NCI-H69 (cell line): ENCODE results near the gene ABRACL.
A peak's percentile ranks its signal among the peaks of the same experiment; 100 is the strongest.

Experiments
- DNase-seq: peaks from one replicate; lab custom pipeline; 2025; lab: John Stamatoyannopoulos, UW

The ABRACL gene

DNA sequence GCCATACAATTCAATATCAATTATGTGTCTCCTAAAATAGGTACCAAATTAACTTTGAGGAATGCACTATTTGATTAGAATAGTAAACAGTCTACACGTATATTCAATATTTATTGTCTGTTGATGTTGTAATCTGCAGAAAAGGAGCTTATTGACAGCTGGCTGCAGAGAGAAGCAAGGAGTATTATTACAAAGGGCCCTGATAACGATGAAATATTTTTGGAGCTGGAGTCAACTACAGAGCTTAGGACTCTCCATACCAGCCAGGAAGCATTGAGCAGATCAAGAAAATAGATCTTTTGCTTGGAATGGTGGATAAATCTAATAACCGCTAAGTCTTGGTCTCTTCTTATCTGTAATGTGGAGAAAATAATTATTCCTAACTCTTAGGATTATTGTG, 25.5 kb downstream of the ABRACL start:
- DNase-seq = no peak

DNA sequence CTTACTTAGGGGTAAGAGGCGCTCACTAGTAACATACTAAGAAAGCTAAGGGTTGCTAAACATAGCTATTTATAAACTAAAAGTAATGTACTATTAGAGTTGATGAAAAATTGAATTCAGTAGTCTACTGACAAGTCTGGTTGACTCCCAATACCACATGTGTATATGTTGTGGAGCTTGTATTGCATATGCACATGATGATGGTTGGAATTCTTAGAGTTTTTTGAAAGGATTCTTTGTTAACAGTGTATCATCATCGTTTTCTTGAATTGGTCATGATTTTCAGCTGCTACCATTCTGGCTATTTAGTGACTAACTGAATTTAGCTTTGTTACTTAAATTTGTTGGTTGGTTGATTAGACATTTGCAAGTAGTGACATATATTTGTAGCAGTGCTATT, 27.2 kb downstream of the ABRACL start:
- no peak for DNase-seq

DNA sequence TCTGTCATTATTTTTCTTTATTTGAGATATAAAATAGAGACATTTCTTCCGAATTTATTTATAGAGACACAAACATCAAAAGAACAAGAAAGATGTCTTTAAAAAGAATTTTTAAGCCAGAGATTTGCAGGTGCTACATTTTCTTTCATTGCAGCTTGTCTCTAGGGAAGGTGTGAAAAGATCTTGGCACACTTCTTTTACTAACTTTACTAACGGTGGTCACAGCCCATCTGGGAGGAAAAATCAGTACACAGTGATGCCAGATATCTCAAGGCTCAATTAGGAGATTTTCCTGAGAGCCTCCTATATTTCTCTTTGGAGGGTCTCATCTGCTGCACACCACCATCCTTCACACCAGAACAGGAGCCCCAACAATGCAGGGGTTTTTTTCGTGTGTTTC, 29.5 kb downstream of the ABRACL start:
- no peak for DNase-seq

DNA sequence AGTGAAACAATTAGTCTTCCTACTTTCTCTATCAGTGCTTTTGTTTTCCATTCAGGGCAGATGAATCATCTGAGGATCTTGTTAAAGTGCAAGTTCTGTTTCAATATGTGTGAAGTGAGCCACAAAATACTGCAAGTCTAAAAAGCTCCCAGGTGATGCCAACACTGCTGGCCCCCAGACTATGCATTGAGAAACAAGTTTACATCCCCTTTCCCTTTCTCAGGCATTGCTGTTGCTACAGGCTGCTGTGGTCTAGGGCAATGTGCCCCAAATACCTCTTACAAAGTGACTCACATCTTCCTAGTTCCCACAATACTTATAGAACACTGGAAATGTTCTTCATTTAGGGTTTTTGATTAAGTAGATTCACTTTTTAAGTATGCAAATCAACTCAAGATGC, 31.8 kb downstream of the ABRACL start:
- DNase-seq = no peak

DNA sequence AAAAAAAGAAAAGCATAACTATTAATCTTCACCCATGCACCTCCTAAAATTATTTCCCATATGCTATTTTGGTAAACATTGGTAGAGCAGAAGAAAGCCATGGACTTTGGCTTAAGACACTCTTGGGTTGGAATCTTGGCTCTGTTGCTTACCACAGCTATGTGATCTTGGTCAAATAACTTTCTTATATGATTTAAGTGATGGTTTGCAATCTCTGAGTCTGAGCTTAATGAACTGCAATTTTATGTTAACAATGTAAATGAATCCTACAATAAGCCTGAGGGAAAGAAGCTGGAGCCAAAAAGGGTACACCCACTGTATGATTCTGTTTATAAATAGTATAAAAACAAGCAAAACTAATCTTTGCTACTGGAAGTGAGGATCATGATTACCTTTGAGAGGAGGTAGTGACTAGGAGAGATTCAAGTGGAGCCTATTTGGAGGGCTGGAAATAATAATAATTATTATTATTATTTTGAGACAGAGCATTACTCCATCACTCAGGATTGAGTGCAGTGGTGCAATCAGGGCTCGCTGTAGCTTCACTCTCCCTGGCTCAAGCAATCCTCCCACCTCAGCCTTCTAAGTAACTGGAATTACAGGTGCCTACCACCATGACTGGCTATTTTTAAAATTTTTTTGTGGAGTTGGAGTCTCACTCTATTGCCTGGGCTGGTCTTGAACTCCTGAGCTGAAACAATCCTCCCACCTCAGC, 34.5 kb downstream of the ABRACL start:
- peak; percentile 42 for DNase-seq

DNA sequence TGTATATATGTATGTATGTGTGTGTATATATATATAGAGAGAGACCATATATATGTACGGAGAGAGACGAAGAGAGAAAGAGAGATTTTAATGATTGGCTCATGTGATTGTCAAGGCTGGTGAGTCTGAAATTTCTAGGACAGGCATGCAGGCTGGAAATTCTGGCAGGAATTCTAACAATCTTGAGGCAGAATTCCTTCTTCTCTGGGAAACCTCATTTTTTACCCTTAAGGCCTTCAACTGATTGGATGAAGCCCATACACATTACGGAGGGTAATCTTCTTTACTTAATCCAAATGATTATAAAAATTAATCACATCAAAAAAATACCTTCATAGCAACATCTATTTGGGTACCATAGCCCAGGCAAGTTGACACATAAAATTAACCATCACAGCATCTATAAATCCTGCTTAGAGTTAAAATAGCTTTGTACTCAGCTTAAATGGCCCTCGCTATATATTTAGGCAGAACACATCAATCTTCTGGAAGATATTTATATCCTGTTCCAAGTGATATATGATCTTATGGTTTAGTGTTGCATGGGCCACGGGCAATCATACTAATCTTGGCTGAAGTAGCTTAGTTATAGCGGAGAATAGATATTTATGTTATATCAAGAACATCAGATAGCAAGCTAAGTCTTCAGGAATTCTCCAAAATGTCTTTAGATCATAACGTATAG, 36.6 kb downstream of the ABRACL start:
- DNase-seq = no peak

DNA sequence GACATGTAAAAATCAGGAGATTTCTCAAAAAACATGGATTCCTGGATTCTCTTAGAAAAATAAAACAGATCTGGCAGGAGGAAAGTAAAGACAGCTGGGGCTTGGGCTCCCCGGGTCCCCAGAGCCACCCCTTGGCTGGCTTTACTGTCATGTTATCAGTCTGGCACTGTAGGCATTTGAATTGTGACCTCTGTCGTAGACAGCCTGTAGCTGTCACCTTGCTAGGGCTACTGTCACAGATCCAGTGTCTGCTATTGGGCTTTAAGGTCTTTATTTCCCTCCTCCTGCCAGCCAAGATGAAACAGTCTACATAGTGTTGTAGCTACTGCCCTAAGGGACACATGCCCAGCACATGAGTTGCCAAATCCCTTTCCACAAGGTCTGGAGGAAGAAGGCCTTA, 37.5 kb downstream of the ABRACL start:
- no peak for DNase-seq

DNA sequence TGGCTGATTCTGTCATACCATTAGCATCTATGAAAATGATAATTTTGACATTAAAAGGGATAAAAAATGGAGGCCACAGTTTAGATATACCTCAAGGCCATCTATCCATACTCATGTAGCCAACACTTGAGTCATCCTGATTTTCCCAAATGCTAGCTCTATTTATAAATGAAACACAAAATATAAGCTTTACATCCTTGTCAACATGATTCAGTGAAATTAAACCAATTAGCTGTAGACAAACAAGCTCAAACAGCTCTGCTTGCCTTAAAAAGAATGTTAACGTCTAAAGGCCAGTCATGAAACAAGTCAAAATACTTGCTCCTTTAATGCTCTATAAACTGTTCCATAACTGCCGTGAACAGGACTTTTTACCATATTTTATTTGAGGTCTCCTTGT, 40.3 kb downstream of the ABRACL start:
- DNase-seq = no peak

DNA sequence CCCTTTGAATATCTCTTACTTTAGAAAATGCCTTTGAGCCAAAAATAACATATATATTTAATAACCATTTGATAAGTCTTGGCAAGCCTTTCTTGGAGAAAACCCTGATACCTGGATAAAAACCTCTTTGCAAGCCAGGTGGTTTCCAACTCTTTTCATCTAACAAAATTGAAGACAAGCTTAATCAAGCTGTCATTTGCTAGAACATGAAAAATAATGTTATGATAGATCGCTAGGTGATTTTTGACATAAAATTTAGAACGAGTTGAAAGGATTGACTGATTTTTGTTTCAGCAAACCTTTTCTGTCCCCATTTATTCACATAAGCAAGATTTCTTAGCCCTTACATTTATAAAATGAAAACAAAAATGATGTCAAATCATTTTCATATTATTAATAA, 44.6 kb downstream of the ABRACL start:
- DNase-seq = no peak

DNA sequence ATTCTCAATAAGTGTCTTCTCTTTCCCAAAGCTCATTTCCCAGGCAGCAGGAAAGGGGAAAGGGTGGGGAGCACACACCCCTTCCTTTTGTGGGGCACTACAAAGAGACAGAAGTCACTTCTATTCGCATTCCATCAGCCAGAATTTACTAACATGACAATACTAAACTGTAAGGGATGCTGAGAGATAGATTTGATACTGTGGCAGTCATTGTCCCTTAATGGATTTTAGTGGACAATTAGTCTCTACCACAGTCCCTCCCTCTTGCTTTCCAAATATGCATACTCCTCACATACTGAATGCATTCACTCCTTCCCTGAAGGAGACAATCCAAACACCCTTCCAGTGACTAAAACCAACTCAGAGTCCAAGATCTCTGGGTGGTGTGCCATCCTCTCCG, 50.5 kb downstream of the ABRACL start:
- DNase-seq = no peak

DNA sequence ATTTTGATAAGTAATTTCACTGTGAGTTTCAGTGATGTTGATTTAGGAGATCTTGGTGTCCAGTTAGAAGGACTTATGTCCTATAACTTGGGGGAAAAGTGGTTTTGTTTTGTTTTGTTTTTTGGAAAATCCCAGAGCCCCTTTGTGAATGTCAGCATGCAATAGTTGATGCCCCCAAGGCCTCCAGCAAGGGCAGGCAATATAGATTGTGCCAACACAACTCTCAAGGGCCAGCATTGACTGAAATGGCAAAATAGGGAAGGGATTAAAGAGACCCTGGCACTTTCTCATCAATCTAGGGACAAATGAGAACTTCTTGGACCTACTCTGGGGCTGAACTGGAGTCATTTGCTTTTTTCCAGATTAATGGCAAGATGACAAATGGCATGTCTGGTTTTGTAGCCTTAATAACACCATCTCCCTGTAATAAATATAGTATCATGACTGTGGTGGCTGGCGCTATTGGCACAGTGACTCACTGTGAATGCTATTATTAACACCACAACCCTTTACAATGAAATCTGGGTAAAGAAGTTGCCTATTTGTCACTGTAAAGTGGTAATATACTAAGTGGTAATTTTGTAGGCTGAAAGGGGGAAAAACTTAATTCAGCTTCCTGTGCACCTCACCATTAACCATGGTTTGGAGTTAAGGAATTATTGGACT, 51.8 kb downstream of the ABRACL start:
- peak; percentile 77 for DNase-seq

DNA sequence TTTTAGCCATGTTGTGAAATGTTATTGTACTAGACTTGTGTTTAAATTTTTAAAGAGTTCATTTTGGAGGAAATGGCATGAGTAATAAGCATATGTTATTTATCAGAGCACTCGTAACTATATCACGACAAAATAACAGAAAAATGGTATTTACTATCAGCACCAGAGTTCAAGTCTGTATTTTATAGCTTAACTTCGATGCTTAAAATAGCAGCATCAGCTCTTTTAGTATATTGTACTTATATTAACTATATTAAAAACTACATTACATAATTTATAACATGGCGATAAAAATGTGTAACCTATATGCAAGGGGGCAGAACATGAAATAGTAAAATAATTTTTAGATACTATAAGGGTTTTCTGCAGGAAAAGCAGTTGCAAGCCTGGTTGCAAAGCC, 52.9 kb downstream of the ABRACL start:
- no peak for DNase-seq

DNA sequence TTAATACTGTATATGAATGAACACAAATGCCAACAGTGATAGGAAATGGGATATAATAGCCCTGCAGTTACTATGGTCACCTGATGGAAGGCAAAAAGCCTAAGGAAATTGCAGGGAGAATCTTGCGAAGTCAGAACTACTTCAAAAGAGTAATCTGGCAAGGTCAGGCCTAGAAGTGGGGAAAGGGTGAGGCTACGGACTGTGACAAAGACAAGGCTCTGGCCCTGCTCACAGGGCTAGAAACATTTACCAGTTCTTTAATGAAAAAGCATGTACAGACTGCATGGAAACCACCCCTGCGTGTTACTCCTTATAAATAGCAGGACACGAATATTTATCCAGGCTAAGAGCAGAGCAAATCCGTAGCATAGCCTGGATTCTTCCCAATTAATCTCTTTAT, 53.8 kb downstream of the ABRACL start:
- no peak for DNase-seq

DNA sequence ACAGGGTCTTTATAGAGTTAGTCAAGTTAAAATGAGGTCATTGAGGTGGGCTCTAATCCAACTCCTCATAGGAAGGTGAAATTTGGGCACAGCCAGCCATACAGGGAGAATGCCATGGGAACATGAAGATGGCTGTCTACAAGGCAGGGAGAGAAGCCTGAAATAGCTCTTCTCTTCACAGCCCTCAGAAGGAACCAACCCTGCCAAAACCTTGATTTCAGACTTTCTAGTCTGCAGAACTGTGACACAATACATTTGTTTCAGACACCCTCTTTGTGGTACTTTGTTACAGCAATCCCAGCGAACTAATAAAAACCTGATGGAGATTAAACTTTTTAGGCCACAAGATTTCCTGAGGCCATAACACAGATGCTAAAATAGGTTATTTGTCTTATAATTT, 63.3 kb downstream of the ABRACL start:
- no peak for DNase-seq
